Parathyroid adenoma (tissue), 2 donors: Measurements from ENCODE around the gene CERS1.

Experiments used
- H2AFZ ChIP-seq: fragments of 300-600 bp; sonication (generic); one replicate; pipeline ENCODE4 v1.7.0; 2017; ENCODE audit warnings: antibody characterized with exemption, mild to moderate bottlenecking
- H3K27ac ChIP-seq: fragments of 300-600 bp; sonication (generic); one replicate; pipeline ENCODE4 v1.7.0; 2017
- H3K27me3 ChIP-seq: fragments of 300-600 bp; sonication (generic); one replicate; pipeline ENCODE4 v1.7.0; 2017; ENCODE audit warnings: low read length; ENCODE audit not compliant: control insufficient read depth, insufficient read depth
- H3K36me3 ChIP-seq: fragments of 300-600 bp; sonication (generic); one replicate; pipeline ENCODE4 v1.7.0; 2017; ENCODE audit warnings: low read length; ENCODE audit not compliant: control insufficient read depth, insufficient read depth
- H3K4me1 ChIP-seq: fragments of 300-600 bp; sonication (generic); one replicate; pipeline ENCODE4 v1.7.0; 2017; ENCODE audit warnings: control low read depth
- H3K4me2 ChIP-seq: fragments of 300-600 bp; sonication (generic); one replicate; pipeline ENCODE4 v1.7.0; 2017; ENCODE audit warnings: low read length
- H3K4me3 ChIP-seq: fragments of 300-600 bp; sonication (generic); one replicate; pipeline ENCODE4 v1.7.0; 2017; ENCODE audit warnings: low read depth, low read length
- H3K79me2 ChIP-seq: fragments of 300-600 bp; sonication (generic); one replicate; pipeline ENCODE4 v1.7.0; 2017; ENCODE audit warnings: control low read depth
- H3K9ac ChIP-seq: fragments of 300-600 bp; sonication (generic); one replicate; pipeline ENCODE4 v1.7.0; 2017; ENCODE audit warnings: mild to moderate bottlenecking
- H3K9me3 ChIP-seq: fragments of 300-600 bp; sonication (generic); one replicate; pipeline ENCODE4 v1.7.0; 2017; ENCODE audit warnings: low read length; ENCODE audit not compliant: control insufficient read depth
- CTCF ChIP-seq: fragments of 300-600 bp; sonication (generic); IDR thresholded peaks from one replicate; pipeline ENCODE4 v1.7.0; 2017; ENCODE audit warnings: antibody characterized with exemption, mild to moderate bottlenecking
- donor health status: primary hyperparathyroidism.

Gene CERS1

GRCh38 chr19:18850471-18851375, 45.2 kb downstream of the CERS1 start:
- peaks cover 64% of the 10 kb centered on the region for H3K79me2 ChIP-seq
- no peaks in the 10 kb centered on the region for H3K9me3 ChIP-seq
- peaks cover 19% of the 10 kb centered on the region for H3K4me1 ChIP-seq
- no peak overlapping the region for H3K9ac ChIP-seq
- H3K27ac ChIP-seq: peak overlapping the region; percentile 16
- no peak overlapping the region for H3K4me2 ChIP-seq
- TF ChIP-seq CTCF: no peak
- H3K27me3 ChIP-seq: no peaks in the 10 kb centered on the region
- H3K36me3 ChIP-seq: no peaks in the 10 kb centered on the region
- H2AFZ ChIP-seq: no peak overlapping the region
- H3K4me3 ChIP-seq: no peak overlapping the region

GRCh38 chr19:18849838-18850400, 46.0 kb downstream of the CERS1 start:
- Histone ChIP-seq H3K9me3 (no peaks in the 10 kb centered on the region), H3K4me1 (peaks cover 22% of the 10 kb centered on the region)

GRCh38 chr19:18848878-18849661, 46.9 kb downstream of the CERS1 start:
- Histone ChIP-seq H2AFZ (no peak overlapping the region), H3K9me3 (no peaks in the 10 kb centered on the region), H3K27ac (peak overlapping the region; percentile 16), H3K4me2 (no peak overlapping the region), H3K4me1 (peaks cover 30% of the 10 kb centered on the region), H3K36me3 (no peaks in the 10 kb centered on the region), H3K4me3 (no peak overlapping the region), H3K9ac (no peak overlapping the region), H3K79me2 (peaks cover 74% of the 10 kb centered on the region), H3K27me3 (no peaks in the 10 kb centered on the region)
- no peak for TF ChIP-seq CTCF

More at GRCh38 chr19:18849838-18850400, 46.0 kb downstream of the CERS1 start:
- no peak overlapping the region for H3K4me3 ChIP-seq
- H3K27me3 ChIP-seq: no peaks in the 10 kb centered on the region
- no peak overlapping the region for H2AFZ ChIP-seq
- peak overlapping the region; percentile 16 for H3K27ac ChIP-seq
- H3K36me3 ChIP-seq: no peaks in the 10 kb centered on the region
- no peak overlapping the region for H3K9ac ChIP-seq
- no peak for TF ChIP-seq CTCF
- no peak overlapping the region for H3K4me2 ChIP-seq
- peaks cover 69% of the 10 kb centered on the region for H3K79me2 ChIP-seq

GRCh38 chr19:18847549-18848463, 48.2 kb downstream of the CERS1 start:
- Histone ChIP-seq H3K4me3 (no peak overlapping the region), H3K27me3 (no peaks in the 10 kb centered on the region), H3K4me1 (peaks cover 30% of the 10 kb centered on the region), H3K79me2 (peaks cover 75% of the 10 kb centered on the region), H2AFZ (no peak overlapping the region), H3K36me3 (no peaks in the 10 kb centered on the region), H3K4me2 (no peak overlapping the region), H3K9me3 (no peaks in the 10 kb centered on the region), H3K9ac (no peak overlapping the region), H3K27ac (peak overlapping the region; percentile 16)
- TF ChIP-seq CTCF: no peak
